HG03060 (cell line): ENCODE measurements around the gene GPR107.

Experiments
- ATAC-seq: cut with Tn5 transposase; IDR thresholded peaks from one replicate; pipeline ENCODE4 v1.9.1; 2021; ENCODE audit warnings: low read depth, moderate number of reproducible peaks; ENCODE audit not compliant: unreplicated experiment

Gene GPR107

GRCh38 chr9:130027533-130028365 is 26.0 kb upstream of the GPR107 start:
- ATAC-seq, result no peak

- no peak for ATAC-seq
Measured at GRCh38 chr9:130028493-130029222, 25.0 kb upstream of the GPR107 start.

GRCh38 chr9:130029223-130029973 is 24.3 kb upstream of the GPR107 start:
- ATAC-seq, result no peak

- no peak for ATAC-seq
Measured at GRCh38 chr9:130030651-130031127, 23.0 kb upstream of the GPR107 start.

- no peak for ATAC-seq
Measured at GRCh38 chr9:130034570-130034969, 19.1 kb upstream of the GPR107 start.

- ATAC-seq, result no peak
Measured at GRCh38 chr9:130036099-130036498, 17.6 kb upstream of the GPR107 start.

- no peak for ATAC-seq
Measured at GRCh38 chr9:130039528-130040147, 14.1 kb upstream of the GPR107 start.

- no peak for ATAC-seq
Measured at GRCh38 chr9:130040984-130041647, 12.6 kb upstream of the GPR107 start.

GRCh38 chr9:130041648-130042405 is 11.9 kb upstream of the GPR107 start:
- ATAC-seq, result no peak

- ATAC-seq, result no peak
Measured at GRCh38 chr9:130042406-130042884, 11.3 kb upstream of the GPR107 start.

GRCh38 chr9:130042885-130043653 is 10.6 kb upstream of the GPR107 start, which contains the start of gene FNBP1:
Gene FNBP1 (minus strand): TSS chr9:130043189. CDS start chr9:130042975, 214 bp downstream.
- ATAC-seq, result no peak

- ATAC-seq, result no peak
Measured at GRCh38 chr9:130043654-130044623, 9.8 kb upstream of the GPR107 start.

- ATAC-seq, result no peak
Measured at GRCh38 chr9:130045725-130046450, 7.8 kb upstream of the GPR107 start.

- ATAC-seq, result no peak
Measured at GRCh38 chr9:130049431-130050210, 4.1 kb upstream of the GPR107 start.

- ATAC-seq, result no peak
Measured at GRCh38 chr9:130050462-130050861, 3.2 kb upstream of the GPR107 start.

GRCh38 chr9:130051855-130052254 is 1.9 kb upstream of the GPR107 start:
- ATAC-seq, result no peak
